ENCODE results near the gene OR2A2. TPM values are rescaled to one million over a fixed set of nuclear protein-coding genes. Genes with fewer than 3 reads are reported as not detected.

The OR2A2 gene, protein sequence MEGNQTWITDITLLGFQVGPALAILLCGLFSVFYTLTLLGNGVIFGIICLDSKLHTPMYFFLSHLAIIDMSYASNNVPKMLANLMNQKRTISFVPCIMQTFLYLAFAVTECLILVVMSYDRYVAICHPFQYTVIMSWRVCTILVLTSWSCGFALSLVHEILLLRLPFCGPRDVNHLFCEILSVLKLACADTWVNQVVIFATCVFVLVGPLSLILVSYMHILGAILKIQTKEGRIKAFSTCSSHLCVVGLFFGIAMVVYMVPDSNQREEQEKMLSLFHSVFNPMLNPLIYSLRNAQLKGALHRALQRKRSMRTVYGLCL
- not detected in 2 replicates for total RNA-seq

DNA sequence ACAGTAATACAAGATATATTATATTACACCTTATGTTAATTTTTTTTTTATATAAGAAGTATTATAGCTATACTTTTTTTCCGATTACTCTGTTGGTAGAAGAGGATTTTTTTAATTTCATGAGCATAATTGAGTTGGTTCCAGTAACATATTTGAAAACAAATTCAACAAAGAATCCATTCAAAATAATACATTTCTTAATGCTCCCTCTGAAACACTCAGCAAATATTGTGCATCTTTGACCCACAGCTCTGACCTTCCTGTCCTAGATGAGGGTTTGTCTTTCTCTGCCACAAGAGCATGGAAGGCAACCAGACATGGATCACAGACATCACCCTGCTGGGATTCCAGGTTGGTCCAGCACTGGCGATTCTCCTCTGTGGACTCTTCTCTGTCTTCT lies at the start of gene OR2A2:
Gene OR2A2, plus strand, starts transcription at position 301 of the 400 bp plus-strand sequence. Its CDS starts 0 bp downstream, at position 301.

DNA sequence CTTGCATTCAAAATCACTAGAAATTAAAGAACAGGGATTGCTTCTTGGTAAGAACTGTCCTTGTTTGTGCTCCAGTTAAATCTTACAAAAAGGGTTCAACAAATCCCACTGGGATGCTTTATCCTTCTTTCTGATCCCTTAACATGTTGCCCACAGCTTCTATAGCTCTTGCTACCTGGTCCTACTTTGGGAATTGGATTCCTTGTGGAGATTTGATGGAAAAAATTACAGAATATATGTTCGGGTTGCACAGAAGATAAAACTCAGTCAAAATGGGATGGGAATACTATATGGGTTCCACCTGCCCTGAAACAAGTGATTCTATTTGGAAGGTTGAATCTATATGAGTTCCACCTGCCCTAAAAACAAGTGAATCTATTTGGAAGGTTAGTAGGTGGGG lies 39.9 kb upstream of the OR2A2 start, which contains the start of gene OR2A25:
Gene OR2A25, plus strand, starts transcription at position 301 of the 400 bp plus-strand sequence. CDS start 4,409 bp downstream, outside the sequence.

DNA sequence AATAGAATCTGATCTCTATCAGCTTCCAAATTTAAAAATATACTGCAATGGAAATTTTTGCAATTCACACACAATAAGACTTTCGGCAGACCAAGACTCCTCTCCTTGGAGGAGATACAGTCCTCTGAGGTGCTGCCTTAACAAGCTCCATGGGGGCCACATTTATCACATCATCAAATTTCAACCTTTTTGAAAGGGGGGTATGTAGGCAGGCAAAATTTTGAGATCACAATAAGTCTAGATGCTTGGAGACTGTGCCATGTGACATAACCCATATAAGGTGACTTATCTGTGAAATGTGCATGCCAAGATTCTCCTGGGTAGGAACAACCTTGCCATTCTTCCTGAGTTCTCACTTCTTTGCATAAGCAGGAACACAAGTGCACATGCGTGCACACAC lies 23.4 kb upstream of the OR2A2 start, which contains the start of gene OR2A12:
Gene OR2A12, plus strand, starts transcription at position 301 of the 400 bp plus-strand sequence. CDS start 8,830 bp downstream, outside the sequence.

DNA sequence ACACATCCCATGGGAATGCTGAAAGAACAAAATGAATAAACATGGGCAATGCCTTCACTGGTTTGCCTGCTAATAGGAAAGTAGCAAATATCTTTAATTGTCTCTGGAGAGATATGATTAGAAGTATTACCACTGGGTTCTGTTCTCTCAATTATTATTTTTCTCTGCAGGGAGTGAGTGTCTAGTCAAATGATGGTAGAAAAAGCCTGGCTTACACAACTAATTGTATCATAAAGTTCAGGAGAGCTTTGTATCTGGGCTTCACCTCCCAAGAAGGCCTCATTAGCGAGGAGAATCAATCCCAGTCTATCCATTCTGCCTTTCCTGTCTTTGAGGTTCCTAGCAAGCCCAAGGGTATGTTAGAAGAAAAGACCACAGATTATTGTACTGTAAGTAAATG lies 13.5 kb downstream of the OR2A2 start, which contains the start of gene OR2A14:
Gene OR2A14, plus strand, starts transcription at position 301 of the 400 bp plus-strand sequence. CDS start 5,937 bp downstream, outside the sequence.

Other genes with a start within 250 kb of the OR2A2 start
- 17.1 and 28.4 TPM in 2 replicates for gene TCAF1, start 207.4 kb upstream of the OR2A2 start, total RNA-seq
- not detected in 2 replicates for gene OR2F2, start 174.3 kb upstream of the OR2A2 start, total RNA-seq
- gene OR2F1, start 154.7 kb upstream of the OR2A2 start, total RNA-seq, result not detected in 2 replicates
- not detected in 2 replicates for gene OR6B1, start 109.3 kb upstream of the OR2A2 start, total RNA-seq
- gene OR2A5, start 60.6 kb upstream of the OR2A2 start, total RNA-seq, result not detected in 2 replicates
- not detected in 2 replicates for gene OR2A25, start 39.8 kb upstream of the OR2A2 start, total RNA-seq
- not detected in 2 replicates for gene OR2A12, start 23.3 kb upstream of the OR2A2 start, total RNA-seq
- not detected in 2 replicates for gene OR2A14, start 13.6 kb downstream of the OR2A2 start, total RNA-seq
- gene CTAGE4, start 73.9 kb downstream of the OR2A2 start, total RNA-seq, result 0.14 and 2.1 TPM in 2 replicates
- 24.6 and 27.1 TPM in 2 replicates for gene ARHGEF35, start 86.2 kb downstream of the OR2A2 start, total RNA-seq
- gene OR2A42, start 130.0 kb downstream of the OR2A2 start, total RNA-seq, result not detected in 2 replicates
- 1.6 and 2.1 TPM in 2 replicates for gene OR2A7, start 155.2 kb downstream of the OR2A2 start, total RNA-seq
- gene CTAGE8, start 159.7 kb downstream of the OR2A2 start, total RNA-seq, result 6.6 and 7.2 TPM in 2 replicates
- not detected in 2 replicates for gene OR2A1, start 202.8 kb downstream of the OR2A2 start, total RNA-seq
- gene ARHGEF5, start 245.8 kb downstream of the OR2A2 start, total RNA-seq, result 16.4 and 24.9 TPM in 2 replicates

Measured in nasal cavity respiratory epithelium epithelial cell of viscerocranial mucosa (primary cell).